Medulla oblongata (tissue), 1 donor: Measurements from ENCODE around the gene GRK1.
"Not testable (repeated sequence)": the region's sequence is repeated elsewhere in the genome, so short reads cannot be mapped to it uniquely, and the experiment has no call there.

ENCODE experiments used
- DNase-seq: peaks from one replicate; pipeline ENCODE4 v3.0.0-alpha.2; 2015; ENCODE audit errors: extremely low spot score

GRK1 gene

GRCh38 chr13:113743366-113744195 is 76.6 kb downstream of the GRK1 start:
- no peak for DNase-seq

- DNase-seq: no peak
Measured at GRCh38 chr13:113744197-113745000, 77.4 kb downstream of the GRK1 start.

GRCh38 chr13:113745059-113745458 is 78.0 kb downstream of the GRK1 start:
- no peak for DNase-seq

GRCh38 chr13:113745500-113746142 is 78.6 kb downstream of the GRK1 start:
- DNase-seq: not testable (repeated sequence)

- no peak for DNase-seq
Measured at GRCh38 chr13:113746143-113746525, 79.1 kb downstream of the GRK1 start.

GRCh38 chr13:113746671-113747070 is 79.7 kb downstream of the GRK1 start:
- no peak for DNase-seq

- DNase-seq: peak; percentile 46
Measured at GRCh38 chr13:113747291-113747833, 80.3 kb downstream of the GRK1 start.

GRCh38 chr13:113748101-113748861 is 81.3 kb downstream of the GRK1 start:
- no peak for DNase-seq

GRCh38 chr13:113748862-113749451 is 81.9 kb downstream of the GRK1 start:
- no peak for DNase-seq

GRCh38 chr13:113749507-113749906 is 82.5 kb downstream of the GRK1 start:
- DNase-seq: no peak

- peak; percentile 13 for DNase-seq
Measured at GRCh38 chr13:113749967-113750366, 82.9 kb downstream of the GRK1 start.

GRCh38 chr13:113750554-113751399 is 83.8 kb downstream of the GRK1 start:
- no peak for DNase-seq

GRCh38 chr13:113751491-113751890 is 84.5 kb downstream of the GRK1 start:
- DNase-seq: no peak

GRCh38 chr13:113752211-113752986 is 85.4 kb downstream of the GRK1 start:
- not testable (repeated sequence) for DNase-seq

GRCh38 chr13:113753171-113753570 is 86.2 kb downstream of the GRK1 start:
- no peak for DNase-seq

GRCh38 chr13:113754242-113754641 is 87.2 kb downstream of the GRK1 start:
- no peak for DNase-seq

GRCh38 chr13:113754691-113755090 is 87.7 kb downstream of the GRK1 start:
- DNase-seq: no peak

GRCh38 chr13:113756441-113757097 is 89.5 kb downstream of the GRK1 start:
- DNase-seq: no peak
